Neural cell (in vitro differentiated cells): ENCODE measurements around the gene GOLGA6A.

ENCODE experiments used
- EP300 ChIP-seq: fragments of 450-650 bp; conservative IDR thresholded peaks from 2 replicates; pipeline ENCODE4 v1.6.1; 2014; ENCODE audit warnings: antibody characterized with exemption, mild to moderate bottlenecking, moderate library complexity; ENCODE audit not compliant: poor library complexity, severe bottlenecking
- EZH2 ChIP-seq: fragments of 200-600, 300-800 bp; shearing (Covaris generic), sonication (generic); IDR thresholded peaks from 2 replicates; pipeline ENCODE4 v1.6.1; 2014; ENCODE audit warnings: antibody characterized with exemption, low read length, borderline replicate concordance, mild to moderate bottlenecking; ENCODE audit not compliant: insufficient read depth, poor library complexity, severe bottlenecking
- MXI1 ChIP-seq: fragments of 450-650 bp; conservative IDR thresholded peaks from 2 replicates; pipeline ENCODE4 v1.6.1; 2014; ENCODE audit warnings: antibody characterized with exemption, mild to moderate bottlenecking; ENCODE audit not compliant: poor library complexity, severe bottlenecking
- POLR2AphosphoS5 ChIP-seq: IDR thresholded peaks from 2 replicates; pipeline ENCODE4 v1.6.1; 2012
- RAD21 ChIP-seq: fragments of 450-650 bp; conservative IDR thresholded peaks from 2 replicates; pipeline ENCODE4 v1.6.1; 2014; ENCODE audit warnings: antibody characterized with exemption, mild to moderate bottlenecking, moderate library complexity
- SMC3 ChIP-seq: fragments of 450-650 bp; conservative IDR thresholded peaks from 2 replicates; pipeline ENCODE4 v1.6.1; 2014; ENCODE audit warnings: antibody characterized with exemption, mild to moderate bottlenecking, moderate library complexity; ENCODE audit not compliant: poor library complexity
- TAF1 ChIP-seq: IDR thresholded peaks from 2 replicates; pipeline ENCODE4 v1.6.1; 2012; ENCODE audit warnings: low read depth
- TF ChIP-seq, protein P1 (sequence below): fragments of 450-650 bp; IDR thresholded peaks from 2 replicates; pipeline ENCODE4 v1.5.1; 2014; ENCODE audit warnings: antibody characterized with exemption, mild to moderate bottlenecking, moderate library complexity; ENCODE audit not compliant: poor library complexity, severe bottlenecking
- TF ChIP-seq, protein P2 (sequence below): IDR thresholded peaks from 2 replicates; pipeline ENCODE4 v1.6.1; 2012; ENCODE audit warnings: borderline replicate concordance

DNA sequence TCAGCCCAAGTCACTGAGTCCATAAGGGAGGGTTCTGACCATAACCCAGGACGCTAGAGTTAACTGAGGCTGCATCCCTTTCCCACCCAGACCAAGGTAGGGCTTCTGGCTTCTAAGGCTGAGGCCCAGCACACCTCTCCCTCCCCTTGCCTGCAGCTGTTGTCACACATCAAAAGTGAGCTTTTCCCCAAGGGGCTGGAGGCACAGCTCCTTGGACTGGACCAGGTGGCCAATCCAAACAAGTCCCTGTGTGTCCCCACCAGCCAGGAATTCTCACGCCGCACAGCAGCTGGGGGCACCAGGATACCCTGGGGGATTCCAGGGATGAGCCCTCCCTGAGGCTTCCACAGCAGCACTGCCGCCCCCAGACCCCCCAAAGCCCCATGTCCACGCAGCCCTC, 25.8 kb upstream of the GOLGA6A start:
- TF ChIP-seq, protein P1, sequence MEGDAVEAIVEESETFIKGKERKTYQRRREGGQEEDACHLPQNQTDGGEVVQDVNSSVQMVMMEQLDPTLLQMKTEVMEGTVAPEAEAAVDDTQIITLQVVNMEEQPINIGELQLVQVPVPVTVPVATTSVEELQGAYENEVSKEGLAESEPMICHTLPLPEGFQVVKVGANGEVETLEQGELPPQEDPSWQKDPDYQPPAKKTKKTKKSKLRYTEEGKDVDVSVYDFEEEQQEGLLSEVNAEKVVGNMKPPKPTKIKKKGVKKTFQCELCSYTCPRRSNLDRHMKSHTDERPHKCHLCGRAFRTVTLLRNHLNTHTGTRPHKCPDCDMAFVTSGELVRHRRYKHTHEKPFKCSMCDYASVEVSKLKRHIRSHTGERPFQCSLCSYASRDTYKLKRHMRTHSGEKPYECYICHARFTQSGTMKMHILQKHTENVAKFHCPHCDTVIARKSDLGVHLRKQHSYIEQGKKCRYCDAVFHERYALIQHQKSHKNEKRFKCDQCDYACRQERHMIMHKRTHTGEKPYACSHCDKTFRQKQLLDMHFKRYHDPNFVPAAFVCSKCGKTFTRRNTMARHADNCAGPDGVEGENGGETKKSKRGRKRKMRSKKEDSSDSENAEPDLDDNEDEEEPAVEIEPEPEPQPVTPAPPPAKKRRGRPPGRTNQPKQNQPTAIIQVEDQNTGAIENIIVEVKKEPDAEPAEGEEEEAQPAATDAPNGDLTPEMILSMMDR, result no peak
- TF ChIP-seq EP300 (no peak), RAD21 (no peak), POLR2AphosphoS5 (no peak), TAF1 (no peak), EZH2 (no peak), MXI1 (no peak), SMC3 (no peak)
- TF ChIP-seq, protein P2, sequence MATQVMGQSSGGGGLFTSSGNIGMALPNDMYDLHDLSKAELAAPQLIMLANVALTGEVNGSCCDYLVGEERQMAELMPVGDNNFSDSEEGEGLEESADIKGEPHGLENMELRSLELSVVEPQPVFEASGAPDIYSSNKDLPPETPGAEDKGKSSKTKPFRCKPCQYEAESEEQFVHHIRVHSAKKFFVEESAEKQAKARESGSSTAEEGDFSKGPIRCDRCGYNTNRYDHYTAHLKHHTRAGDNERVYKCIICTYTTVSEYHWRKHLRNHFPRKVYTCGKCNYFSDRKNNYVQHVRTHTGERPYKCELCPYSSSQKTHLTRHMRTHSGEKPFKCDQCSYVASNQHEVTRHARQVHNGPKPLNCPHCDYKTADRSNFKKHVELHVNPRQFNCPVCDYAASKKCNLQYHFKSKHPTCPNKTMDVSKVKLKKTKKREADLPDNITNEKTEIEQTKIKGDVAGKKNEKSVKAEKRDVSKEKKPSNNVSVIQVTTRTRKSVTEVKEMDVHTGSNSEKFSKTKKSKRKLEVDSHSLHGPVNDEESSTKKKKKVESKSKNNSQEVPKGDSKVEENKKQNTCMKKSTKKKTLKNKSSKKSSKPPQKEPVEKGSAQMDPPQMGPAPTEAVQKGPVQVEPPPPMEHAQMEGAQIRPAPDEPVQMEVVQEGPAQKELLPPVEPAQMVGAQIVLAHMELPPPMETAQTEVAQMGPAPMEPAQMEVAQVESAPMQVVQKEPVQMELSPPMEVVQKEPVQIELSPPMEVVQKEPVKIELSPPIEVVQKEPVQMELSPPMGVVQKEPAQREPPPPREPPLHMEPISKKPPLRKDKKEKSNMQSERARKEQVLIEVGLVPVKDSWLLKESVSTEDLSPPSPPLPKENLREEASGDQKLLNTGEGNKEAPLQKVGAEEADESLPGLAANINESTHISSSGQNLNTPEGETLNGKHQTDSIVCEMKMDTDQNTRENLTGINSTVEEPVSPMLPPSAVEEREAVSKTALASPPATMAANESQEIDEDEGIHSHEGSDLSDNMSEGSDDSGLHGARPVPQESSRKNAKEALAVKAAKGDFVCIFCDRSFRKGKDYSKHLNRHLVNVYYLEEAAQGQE, result no peak
